K562 (cell line): Measurements from ENCODE around the gene AFDN. TPM values are rescaled to one million over a fixed set of nuclear protein-coding genes. Genes with fewer than 3 reads are reported as not detected.

Experiments
- ARID2 ChIP-seq: fragments of 450-650 bp; IDR thresholded peaks from 2 replicates; pipeline ENCODE4 v1.6.1; 2017; ENCODE audit warnings: antibody characterized with exemption, mild to moderate bottlenecking
- C11orf30 ChIP-seq: fragments of 450-650 bp; IDR thresholded peaks from 2 replicates; pipeline ENCODE4 v1.6.1; 2016; ENCODE audit warnings: low read depth, mild to moderate bottlenecking
- CBFA2T3 ChIP-seq: fragments of 450-650 bp; IDR thresholded peaks from 2 replicates; pipeline ENCODE4 v1.6.1; 2017
- E2F4 ChIP-seq: sonication (generic); formaldehyde crosslinking; IDR thresholded peaks from 2 replicates; pipeline ENCODE4 v1.8.0; 2022; ENCODE audit warnings: mild to moderate bottlenecking, low read depth, missing genetic modification reagents
- HNRNPK ChIP-seq: fragments of 200-400 bp; formaldehyde crosslinking; IDR thresholded peaks from one replicate; pipeline ENCODE4 v1.6.1; 2018; ENCODE audit warnings: mild to moderate bottlenecking, low read depth, low read length; ENCODE audit not compliant: poor library complexity, severe bottlenecking
- HOMEZ ChIP-seq: fragments of 250-450 bp; sonication (Bioruptor Pico); IDR thresholded peaks from 2 replicates; pipeline ENCODE4 v1.4.0; 2020; ENCODE audit warnings: mild to moderate bottlenecking, moderate library complexity
- HOXB6 ChIP-seq: fragments of 250-450 bp; sonication (Bioruptor Pico); IDR thresholded peaks from 2 replicates; pipeline ENCODE4 v1.5.1; 2022; ENCODE audit warnings: mild to moderate bottlenecking, borderline replicate concordance
- HSF4 ChIP-seq: fragments of 250-450 bp; sonication (Bioruptor Pico); IDR thresholded peaks from 2 replicates; pipeline ENCODE4 v2.1.2; 2022; ENCODE audit warnings: mild to moderate bottlenecking, moderate library complexity, borderline replicate concordance
- IRF2 ChIP-seq: sonication (generic); formaldehyde crosslinking; IDR thresholded peaks from 2 replicates; pipeline ENCODE4 v1.8.1; 2022; ENCODE audit warnings: mild to moderate bottlenecking, missing genetic modification reagents
- IRF9 ChIP-seq: fragments of 450-650 bp; IDR thresholded peaks from 2 replicates; pipeline ENCODE4 v1.6.1; 2016; ENCODE audit warnings: missing biosample characterization, missing genetic modification characterization
- KAT2B ChIP-seq: IDR thresholded peaks from one replicate; pipeline ENCODE4 v1.6.1; 2012; ENCODE audit warnings: low read depth, mild to moderate bottlenecking, control low read depth, inconsistent platforms, low read length, moderate library complexity
- LEF1 ChIP-seq: fragments of 450-650 bp; IDR thresholded peaks from 2 replicates; pipeline ENCODE4 v1.6.1; 2016; ENCODE audit warnings: mild to moderate bottlenecking
- MNT ChIP-seq, 2 experiments: fragments of 450-650 bp; conservative IDR thresholded peaks; 2 replicates each; pipeline ENCODE4 v1.6.1; 2017; ENCODE audit warnings: mild to moderate bottlenecking in 2 of 2, moderate library complexity in 2 of 2
- MYBL2 ChIP-seq, 2 experiments: fragments of 450-650 bp in 1 of 2; sonication (generic) in 1 of 2; formaldehyde crosslinking in 1 of 2; IDR thresholded peaks; 2 replicates each; pipeline versions ENCODE4 v1.6.1 to v1.8.1; 2017 to 2022; ENCODE audit warnings: borderline replicate concordance in 1 of 2, inconsistent platforms in 1 of 2, low read depth in 1 of 2, mild to moderate bottlenecking in 1 of 2, missing genetic modification reagents in 1 of 2, moderate library complexity in 1 of 2
- NFE2L1 ChIP-seq: fragments of 450-650 bp; IDR thresholded peaks from 2 replicates; pipeline ENCODE4 v1.6.1; 2016; ENCODE audit warnings: missing genetic modification characterization, low read depth, mild to moderate bottlenecking, missing compliant biosample characterization, moderate library complexity, borderline replicate concordance
- PKNOX1 ChIP-seq: fragments of 450-650 bp; IDR thresholded peaks from 2 replicates; pipeline ENCODE4 v1.6.1; 2016
- PURB ChIP-seq: sonication (generic); formaldehyde crosslinking; IDR thresholded peaks from 2 replicates; pipeline ENCODE4 v1.9.0; 2021; ENCODE audit warnings: low read depth, mild to moderate bottlenecking, missing genetic modification reagents
- TARDBP ChIP-seq: fragments of 450-650 bp; IDR thresholded peaks from 2 replicates; pipeline ENCODE4 v1.6.1; 2016
- TCF3 ChIP-seq: sonication (generic); formaldehyde crosslinking; IDR thresholded peaks from 2 replicates; pipeline ENCODE4 v1.4.0; 2020; ENCODE audit warnings: mild to moderate bottlenecking, missing genetic modification reagents
- TGIF2 ChIP-seq: sonication (generic); formaldehyde crosslinking; IDR thresholded peaks from 2 replicates; pipeline ENCODE4 v1.8.1; 2022; ENCODE audit warnings: mild to moderate bottlenecking, missing genetic modification reagents, moderate library complexity
- USF1 ChIP-seq: sonication (generic); formaldehyde crosslinking; IDR thresholded peaks from 2 replicates; pipeline ENCODE4 v1.9.0; 2022; ENCODE audit warnings: mild to moderate bottlenecking, missing genetic modification reagents
- ZNF239 ChIP-seq: fragments of 250-450 bp; sonication (Bioruptor Pico); IDR thresholded peaks from 2 replicates; pipeline ENCODE4 v1.4.0; 2020; ENCODE audit warnings: mild to moderate bottlenecking
- ZNF79 ChIP-seq: fragments of 250-450 bp; sonication (Bioruptor Pico); IDR thresholded peaks from 2 replicates; pipeline ENCODE4 v1.4.0; 2020; ENCODE audit warnings: low read depth, mild to moderate bottlenecking, moderate library complexity
- polyA plus RNA-seq, 8 experiments: library from polyadenylated mRNA; depleted of rRNA in 4 of 8; stranded (reverse) in 5 of 8; unstranded in 3 of 8; fragments of >200 nt; fragmentation: Nextera tagmentation in 2 of 8; fragmentation: Illumina TruSeq in 1 of 8; extraction: Ambion mirVana in 2 of 8; extraction: Trizol in 1 of 8; gene quantifications; 2 replicates each; pipeline versions ENCODE4 v1.2.1 to v1.2.3, GENCODE V29; 2011 to 2014; ENCODE audit warnings: inconsistent platforms in 1 of 8, missing spikeins in 1 of 8
- total RNA-seq, 7 experiments: library from RNA; depleted of rRNA in 6 of 7; stranded (reverse); fragments of >200 nt in 6 of 7; fragmentation: Illumina TruSeq in 2 of 7; extraction: Trizol in 2 of 7; gene quantifications; 2 replicates each; pipeline versions ENCODE4 v1.2.1 to v1.2.3, GENCODE V29; 2011 to 2021; ENCODE audit warnings: low replicate concordance in 1 of 7

The AFDN gene
- total and polyA plus RNA-seq, 9 of the 15 experiments (the other 6 are each of a cell fraction or from before 2014, with no cell fraction given), result 7.2 to 129 (median 105) TPM

- TF ChIP-seq USF1 (CRISPR knock-in tag), result no peak
- TF ChIP-seq ZNF239 (CRISPR knock-in tag), result no peak
- TF ChIP-seq CBFA2T3, result peak; percentile 51; the same call in 1 of the 2 replicates
- TF ChIP-seq C11orf30, result no peak
- TF ChIP-seq IRF2 (CRISPR knock-in tag), result no peak
- no peak for TF ChIP-seq HSF4 (CRISPR knock-in tag)
- no peak for TF ChIP-seq NFE2L1 (tag)
- TF ChIP-seq MYBL2 (IDR thresholded peaks at IDR 0.05; ENCODE audit: low read depth), result no peak
- no peak for TF ChIP-seq MYBL2 (CRISPR knock-in tag; IDR thresholded peaks at IDR 0.05; ENCODE audit: borderline replicate concordance)
- TF ChIP-seq TCF3 (CRISPR knock-in tag), result no peak
- TF ChIP-seq TARDBP, result no peak
- TF ChIP-seq E2F4 (CRISPR knock-in tag), result no peak
- peak; percentile 62 for TF ChIP-seq PKNOX1
- peak; percentile 56; the same call in 1 of the 2 replicates for TF ChIP-seq LEF1
- no peak for TF ChIP-seq PURB (CRISPR knock-in tag)
- TF ChIP-seq KAT2B, result no peak
- no peak for TF ChIP-seq ZNF79
- no peak for TF ChIP-seq HOXB6
- no peak for TF ChIP-seq TGIF2 (CRISPR knock-in tag)
- TF ChIP-seq IRF9 (tag), result no peak
- no peak for TF ChIP-seq MNT (conservative IDR thresholded peaks at IDR 0.05)
- no peak for TF ChIP-seq HNRNPK
- no peak for TF ChIP-seq ARID2
- TF ChIP-seq HOMEZ (CRISPR knock-in tag), result no peak
Observed at GRCh38 chr6:167829513-167829912, 2.8 kb downstream of the AFDN start (continued).
